GM23248 (cell line): Measurements from ENCODE around the gene PHEX. TPM values are rescaled to one million over a fixed set of nuclear protein-coding genes. Genes with fewer than 3 reads are reported as not detected.

Experiments used
- DNase-seq: peaks from one replicate; pipeline ENCODE4 v3.0.0-alpha.2; 2015
- H2AFZ ChIP-seq: fragments of 200-600 bp; sonication (generic); 2 replicates; pipeline ENCODE4 v1.6.1; 2016; ENCODE audit warnings: antibody characterized with exemption
- H3F3A ChIP-seq: fragments of 200-600 bp; sonication (generic); 2 replicates; pipeline ENCODE4 v1.6.1; 2016; ENCODE audit warnings: mild to moderate bottlenecking, antibody characterized with exemption, mixed run types; ENCODE audit not compliant: insufficient read depth
- H3K27ac ChIP-seq: fragments of 200-600 bp; sonication (generic); 2 replicates; pipeline ENCODE4 v1.5.1; 2016; ENCODE audit warnings: mild to moderate bottlenecking
- H3K27me3 ChIP-seq: fragments of 200-600 bp; sonication (generic); replicated peaks from 2 replicates; pipeline ENCODE4 v1.6.1; 2016; ENCODE audit warnings: mild to moderate bottlenecking; ENCODE audit not compliant: insufficient read depth
- H3K36me3 ChIP-seq: fragments of 200-600 bp; sonication (generic); 2 replicates; pipeline ENCODE4 v1.6.1; 2016; ENCODE audit warnings: low read depth, mild to moderate bottlenecking
- H3K4me1 ChIP-seq: fragments of 200-600 bp; sonication (generic); 2 replicates; pipeline ENCODE4 v1.6.1; 2016; ENCODE audit warnings: mild to moderate bottlenecking; ENCODE audit not compliant: insufficient read depth
- H3K4me2 ChIP-seq: fragments of 200-600 bp; sonication (generic); one replicate; pipeline ENCODE4 v1.6.1; 2016; ENCODE audit warnings: mild to moderate bottlenecking; ENCODE audit not compliant: unreplicated experiment
- H3K4me3 ChIP-seq: fragments of 200-600 bp; sonication (generic); 2 replicates; pipeline ENCODE4 v1.5.1; 2016; ENCODE audit warnings: mild to moderate bottlenecking
- H3K79me2 ChIP-seq: fragments of 200-600 bp; sonication (generic); 2 replicates; pipeline ENCODE4 v1.6.1; 2016; ENCODE audit warnings: mild to moderate bottlenecking; ENCODE audit not compliant: insufficient read depth
- H3K9ac ChIP-seq: fragments of 200-600 bp; sonication (generic); 2 replicates; pipeline ENCODE4 v1.6.1; 2016; ENCODE audit warnings: mild to moderate bottlenecking
- H3K9me2 ChIP-seq: fragments of 200-600 bp; sonication (generic); 2 replicates; pipeline ENCODE4 v1.6.1; 2016; ENCODE audit warnings: mixed run types, mild to moderate bottlenecking, moderate library complexity; ENCODE audit not compliant: insufficient read depth
- H3K9me3 ChIP-seq: fragments of 200-600 bp; sonication (generic); one replicate; pipeline ENCODE4 v1.6.1; 2017; ENCODE audit warnings: low read depth
- H4K20me1 ChIP-seq: fragments of 200-600 bp; sonication (generic); 2 replicates; pipeline ENCODE4 v1.6.0; 2016; ENCODE audit not compliant: insufficient read depth
- EZH2 ChIP-seq: fragments of 200-600 bp; sonication (generic); IDR thresholded peaks from 2 replicates; pipeline ENCODE4 v1.6.1; 2018; ENCODE audit warnings: antibody characterized with exemption, mild to moderate bottlenecking; ENCODE audit not compliant: insufficient read depth, poor library complexity, severe bottlenecking
- EZH2phosphoT487 ChIP-seq: fragments of 200-600 bp; sonication (generic); IDR thresholded peaks from 2 replicates; pipeline ENCODE4 v1.6.1; 2018; ENCODE audit warnings: antibody characterized with exemption, moderate library complexity, mild to moderate bottlenecking, low read depth; ENCODE audit not compliant: insufficient read depth
- WGBS, 2 experiments: methylation state at CpG; one replicate each; pipeline ENCODE4 v1.1.6; 2015 to 2017; ENCODE audit warnings: low lambda C conversion rate in 2 of 2, low coverage in 1 of 2; ENCODE audit errors: missing lambda C conversion rate in 2 of 2; 5-methylcytosine and 5-hydroxymethylcytosine counted together
- in situ Hi-C: fragments of 300-500 bp; cut with MboI; formaldehyde crosslinking; loops from 2 replicates; pipeline ENCODE4 v1.15.0; 2020
- polyA plus RNA-seq: library from polyadenylated mRNA; unstranded; fragments of >200 nt; fragmentation: Nextera tagmentation; extraction: Ambion mirVana; gene quantifications from 2 replicates; pipeline ENCODE4 v1.2.1, GENCODE V29; 2016
- total RNA-seq: library from RNA; depleted of rRNA; stranded (reverse); fragments of >200 nt; shearing (Covaris generic); gene quantifications from 2 replicates; pipeline ENCODE4 v1.2.3, GENCODE V29; 2014

The PHEX gene
- total and polyA plus RNA-seq, 2 experiments from 2014 or later, result 0.64 to 0.65 TPM

- no peaks in the 10 kb centered on the region for H3K36me3 ChIP-seq
- H3K9ac ChIP-seq, result no peak overlapping the region
- no peak overlapping the region for H3K27ac ChIP-seq
- no peak for TF ChIP-seq EZH2
- no peak for TF ChIP-seq EZH2phosphoT487
- 70 to 79% methylated on average over 4 of the region's 4 CpGs for WGBS, 2 experiments
- H3K4me2 ChIP-seq, result no peak overlapping the region
- H3K9me3 ChIP-seq, result no peaks in the 10 kb centered on the region
- H3K9me2 ChIP-seq, result no peaks in the 10 kb centered on the region
- DNase-seq, result no peak
- in situ Hi-C loops, result no loop called here
- H3F3A ChIP-seq, result no peaks in the 10 kb centered on the region
- no peaks in the 10 kb centered on the region for H3K4me1 ChIP-seq
- H2AFZ ChIP-seq, result no peak overlapping the region
- no peaks in the 10 kb centered on the region for H3K79me2 ChIP-seq
- H4K20me1 ChIP-seq, result no peaks in the 10 kb centered on the region
- H3K4me3 ChIP-seq, result no peak overlapping the region
- H3K27me3 ChIP-seq, result no peaks in the 10 kb centered on the region
Observed at GRCh38 chrX:22026731-22027130, 5.4 kb upstream of the PHEX start.

DNA sequence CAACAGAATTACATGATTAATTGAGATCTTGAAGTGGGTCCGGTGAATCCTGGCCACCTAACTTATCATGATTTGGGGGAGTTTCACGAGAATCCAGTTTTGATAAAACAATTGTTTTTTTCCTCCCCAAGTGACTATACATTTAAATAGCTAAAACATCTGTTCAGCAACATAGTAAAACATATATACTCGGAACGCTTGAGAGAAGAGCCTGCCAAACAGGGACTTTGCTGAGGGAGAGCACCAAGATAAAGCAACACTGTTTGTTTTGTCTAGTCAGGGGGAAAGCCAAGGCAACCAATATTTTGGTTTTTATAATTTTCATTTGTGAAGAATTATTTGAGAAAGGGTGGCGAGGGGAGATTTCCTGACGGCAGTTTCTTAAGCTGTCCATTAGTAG is 381 bp downstream of the PHEX start:
- Histone ChIP-seq H3K27ac (no peak overlapping the region), H3K4me2 (no peak overlapping the region), H3K9me2 (no peaks in the 10 kb centered on the region), H3F3A (no peaks in the 10 kb centered on the region), H3K27me3 (no peaks in the 10 kb centered on the region), H3K9ac (no peak overlapping the region), H2AFZ (no peak overlapping the region), H3K4me1 (no peaks in the 10 kb centered on the region), H4K20me1 (no peaks in the 10 kb centered on the region), H3K36me3 (no peaks in the 10 kb centered on the region), H3K9me3 (no peaks in the 10 kb centered on the region), H3K79me2 (no peaks in the 10 kb centered on the region), H3K4me3 (no peak overlapping the region)
- in situ Hi-C loops, result no loop called here
- no peak for TF ChIP-seq EZH2phosphoT487
- no peak for TF ChIP-seq EZH2
- 23 to 29% methylated on average over 4 to 6 of the region's 6 CpGs for WGBS, 2 experiments
- no peak for DNase-seq

DNA sequence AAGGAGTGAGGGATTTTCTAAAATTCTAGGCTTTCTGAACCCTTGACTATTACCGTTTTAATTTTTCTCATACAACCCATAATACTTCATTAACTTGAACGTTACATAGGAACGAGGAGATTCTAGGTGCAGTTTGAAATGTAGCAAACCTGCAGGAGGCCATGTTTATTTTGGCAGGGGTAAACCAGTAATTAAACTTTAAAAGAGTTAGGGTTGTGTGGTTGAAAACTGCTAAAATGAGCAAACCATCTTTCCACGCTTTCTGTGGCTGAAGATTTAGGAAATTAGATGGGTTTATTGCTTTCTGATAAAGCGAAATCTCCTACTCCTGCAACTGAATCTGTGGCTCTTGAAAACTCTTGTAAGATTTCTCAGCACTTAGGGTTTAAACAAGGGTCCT is 1.7 kb downstream of the PHEX start:
- H3K9me2 ChIP-seq, result no peaks in the 10 kb centered on the region
- no peaks in the 10 kb centered on the region for H3K79me2 ChIP-seq
- H3K9me3 ChIP-seq, result no peaks in the 10 kb centered on the region
- in situ Hi-C loops, result no loop called here
- 76 to 80% methylated on average over 5 of the region's 5 CpGs for WGBS, 2 experiments
- no peak overlapping the region for H3K4me3 ChIP-seq
- no peak overlapping the region for H3K27ac ChIP-seq
- no peak for DNase-seq
- no peaks in the 10 kb centered on the region for H3K4me1 ChIP-seq
- no peaks in the 10 kb centered on the region for H3K27me3 ChIP-seq
- H3F3A ChIP-seq, result no peaks in the 10 kb centered on the region
- no peaks in the 10 kb centered on the region for H4K20me1 ChIP-seq
- H3K9ac ChIP-seq, result no peak overlapping the region
- no peaks in the 10 kb centered on the region for H3K36me3 ChIP-seq
- no peak overlapping the region for H3K4me2 ChIP-seq
- no peak overlapping the region for H2AFZ ChIP-seq
- TF ChIP-seq EZH2, result no peak
- no peak for TF ChIP-seq EZH2phosphoT487

- in situ Hi-C loops, result no loop called here
- H3K79me2 ChIP-seq, result no peaks in the 10 kb centered on the region
Observed at GRCh38 chrX:22035236-22035635, 3.1 kb downstream of the PHEX start.

GRCh38 chrX:22037225-22037624 is 5.1 kb downstream of the PHEX start:
- Histone ChIP-seq H4K20me1 (no peaks in the 10 kb centered on the region), H2AFZ (no peak overlapping the region), H3K9me2 (no peaks in the 10 kb centered on the region), H3K4me3 (no peak overlapping the region), H3K4me2 (no peak overlapping the region), H3K9ac (no peak overlapping the region), H3K27ac (no peak overlapping the region), H3K9me3 (no peaks in the 10 kb centered on the region), H3K27me3 (no peaks in the 10 kb centered on the region), H3K4me1 (no peaks in the 10 kb centered on the region), H3K36me3 (no peaks in the 10 kb centered on the region), H3F3A (no peaks in the 10 kb centered on the region), H3K79me2 (no peaks in the 10 kb centered on the region)
- TF ChIP-seq EZH2phosphoT487 (no peak), EZH2 (no peak)
- in situ Hi-C loops, result no loop called here
- DNase-seq, result no peak
- WGBS, 2 experiments, result 71 to 82% methylated on average over 2 of the region's 2 CpGs

More at GRCh38 chrX:22035236-22035635, 3.1 kb downstream of the PHEX start:
- Histone ChIP-seq H3K4me1 (no peaks in the 10 kb centered on the region), H3K27me3 (no peaks in the 10 kb centered on the region), H3K4me2 (no peak overlapping the region), H3K27ac (no peak overlapping the region), H3K36me3 (no peaks in the 10 kb centered on the region), H2AFZ (no peak overlapping the region), H4K20me1 (no peaks in the 10 kb centered on the region), H3K9me2 (no peaks in the 10 kb centered on the region), H3K9me3 (no peaks in the 10 kb centered on the region), H3K9ac (no peak overlapping the region), H3F3A (no peaks in the 10 kb centered on the region), H3K4me3 (no peak overlapping the region)
- WGBS, 2 experiments, result 50 to 82% methylated on average over 1 of the region's 1 CpG
- DNase-seq, result no peak
- TF ChIP-seq EZH2phosphoT487 (no peak), EZH2 (no peak)
